HepG2 (cell line): Measurements from ENCODE around the gene AQP11. TPM values are rescaled to one million over a fixed set of nuclear protein-coding genes. Genes with fewer than 3 reads are reported as not detected.

Experiments used
- ATAC-seq: fragments of 200-7000 bp; cut with Tn5 transposase; 3 replicates; pipeline ENCODE4 v1.9.1; 2020; ENCODE audit warnings: mild to moderate bottlenecking, moderate library complexity
- BruUV-seq: library from RNA; stranded (reverse); fragments of 400-500 nt; replicated peaks from 2 replicates; lab custom pipeline; 2021; lab: Mats Ljungman, UMichigan
- CTCF ChIA-PET: fragments of 300-600 bp; formaldehyde crosslinking; extraction: SDS; loops from one replicate; lab custom pipeline; 2021; ENCODE audit warnings: low total read pairs, inconsistent platforms, low intra/inter-chr PET ratio; lab: Yijun Ruan, JAX
- POLR2A ChIA-PET: fragments of 350-600 bp; sonication (Branson Sonifier 250); formaldehyde crosslinking; loops from one replicate; lab custom pipeline; 2020; ENCODE audit warnings: antibody characterized with exemption, inconsistent platforms; lab: Yijun Ruan, JAX
- DNase-seq: peaks from one replicate; pipeline ENCODE4 v3.0.0-alpha.2; 2015; ENCODE audit warnings: low spot score
- FAIRE-seq: peaks from 3 replicates; lab custom pipeline; 2011; peaks lifted over from hg19 to GRCh38; lab: Jason Lieb, UNC
- H2AFZ ChIP-seq: one replicate; pipeline ENCODE4 v1.6.1; 2011; ENCODE audit warnings: low read length, inconsistent platforms
- H3K27ac ChIP-seq: fragments of 300-600 bp; 3 replicates; pipeline ENCODE4 v1.8.0; 2011; ENCODE audit warnings: mixed run types, mild to moderate bottlenecking, mixed read lengths, low read length, inconsistent platforms; ENCODE audit not compliant: insufficient read depth; ENCODE audit errors: extremely low read length
- H3K27me3 ChIP-seq, 2 experiments: fragments of 200-600 bp in 1 of 2; 2 replicates in 1 of 2; 3 replicates in 1 of 2; pipeline versions ENCODE4 v1.6.0 to v1.8.0; 2011; ENCODE audit warnings: low read length in 2 of 2, mild to moderate bottlenecking in 2 of 2, moderate library complexity in 2 of 2, inconsistent platforms in 1 of 2; ENCODE audit not compliant: insufficient read depth in 2 of 2, control insufficient read depth in 1 of 2
- H3K36me3 ChIP-seq, 2 experiments: fragments of 200-600 bp in 1 of 2; replicated peaks in 1 of 2; 2 replicates in 1 of 2; 3 replicates in 1 of 2; pipeline versions ENCODE4 v1.5.1 to v1.8.0; 2011; ENCODE audit warnings: low read length in 2 of 2, inconsistent platforms in 1 of 2; ENCODE audit not compliant: insufficient read depth in 2 of 2, control insufficient read depth in 1 of 2
- H3K4me1 ChIP-seq: 2 replicates; pipeline ENCODE4 v1.5.1; 2012; ENCODE audit warnings: low read length, inconsistent platforms; ENCODE audit not compliant: insufficient read depth
- H3K4me2 ChIP-seq: 2 replicates; pipeline ENCODE4 v1.6.0; 2011; ENCODE audit warnings: low read depth, low read length, inconsistent platforms
- H3K4me3 ChIP-seq, 3 experiments: fragments of 200-600 bp in 1 of 3; sonication (generic), shearing (Covaris generic) in 1 of 3; replicated peaks in 1 of 3; 2 replicates each; pipeline ENCODE4 v1.5.1; 2011 to 2016; ENCODE audit warnings: low read length in 3 of 3, inconsistent platforms in 2 of 3, low read depth in 2 of 3, mild to moderate bottlenecking in 2 of 3, control low read depth in 1 of 3, mixed read lengths in 1 of 3; ENCODE audit not compliant: insufficient read depth in 1 of 3
- H3K79me2 ChIP-seq: one replicate; pipeline ENCODE4 v1.6.1; 2011; ENCODE audit warnings: low read length, inconsistent platforms; ENCODE audit not compliant: insufficient read depth
- H3K9ac ChIP-seq: 2 replicates; pipeline ENCODE4 v1.6.0; 2011; ENCODE audit warnings: mild to moderate bottlenecking, low read depth, low read length, inconsistent platforms; ENCODE audit not compliant: insufficient read depth
- H3K9me3 ChIP-seq: 2 replicates; pipeline ENCODE4 v1.5.1; 2012; ENCODE audit warnings: mild to moderate bottlenecking, low read length
- H4K20me1 ChIP-seq: 2 replicates; pipeline ENCODE4 v1.6.0; 2011; ENCODE audit warnings: inconsistent platforms, mild to moderate bottlenecking, low read length, moderate library complexity; ENCODE audit not compliant: insufficient read depth
- CAMTA2 ChIP-seq: sonication (generic); formaldehyde crosslinking; IDR thresholded peaks from 2 replicates; pipeline ENCODE4 v1.4.0; 2020; ENCODE audit warnings: mild to moderate bottlenecking, missing genetic modification reagents, borderline replicate concordance
- ELF1 ChIP-seq: sonication (generic); formaldehyde crosslinking; IDR thresholded peaks from 2 replicates; pipeline ENCODE4 v1.4.0; 2020; ENCODE audit warnings: missing genetic modification reagents
- FOXP1 ChIP-seq, 2 experiments: fragments of 450-650 bp in 1 of 2; IDR thresholded peaks; 2 replicates each; pipeline ENCODE4 v1.6.1; 2017 to 2018; ENCODE audit warnings: antibody characterized with exemption in 1 of 2
- GABPB1 ChIP-seq: IDR thresholded peaks from 2 replicates; pipeline ENCODE4 v1.6.1; 2016; ENCODE audit warnings: mild to moderate bottlenecking, missing genetic modification reagents, moderate library complexity, missing compliant biosample characterization
- GATAD1 ChIP-seq: IDR thresholded peaks from 2 replicates; pipeline ENCODE4 v1.6.1; 2016; ENCODE audit warnings: missing genetic modification reagents, missing compliant biosample characterization
- MAFG ChIP-seq: sonication (generic); formaldehyde crosslinking; IDR thresholded peaks from 2 replicates; pipeline ENCODE4 v1.5.1; 2020; ENCODE audit warnings: mild to moderate bottlenecking, missing genetic modification reagents
- NFIB ChIP-seq: sonication (generic); formaldehyde crosslinking; IDR thresholded peaks from 2 replicates; pipeline ENCODE4 v1.9.0; 2021; ENCODE audit warnings: missing genetic modification reagents, mild to moderate bottlenecking, borderline replicate concordance
- NKX3-1 ChIP-seq: sonication (generic); formaldehyde crosslinking; IDR thresholded peaks from 2 replicates; pipeline ENCODE4 v1.5.0; 2020; ENCODE audit warnings: missing genetic modification reagents
- PHB2 ChIP-seq: fragments of 450-650 bp; IDR thresholded peaks from 2 replicates; pipeline ENCODE4 v1.6.1; 2018; ENCODE audit not compliant: partially characterized antibody
- POLR2AphosphoS2 ChIP-seq: IDR thresholded peaks from 2 replicates; pipeline ENCODE4 v1.6.1; 2011; ENCODE audit warnings: low read depth, low read length, improper control_type of control experiment
- SAP130 ChIP-seq: IDR thresholded peaks from 2 replicates; pipeline ENCODE4 v1.6.1; 2016; ENCODE audit warnings: low read depth
- ZMYM3 ChIP-seq: sonication (generic); formaldehyde crosslinking; IDR thresholded peaks from 2 replicates; pipeline ENCODE4 v1.5.1; 2020; ENCODE audit warnings: mild to moderate bottlenecking, missing genetic modification reagents
- ZNF17 ChIP-seq: sonication (generic); formaldehyde crosslinking; IDR thresholded peaks from 2 replicates; pipeline ENCODE4 v1.5.0; 2020; ENCODE audit warnings: mild to moderate bottlenecking, missing genetic modification reagents
- ZNF251 ChIP-seq: sonication (generic); formaldehyde crosslinking; IDR thresholded peaks from 2 replicates; pipeline ENCODE4 v1.9.0; 2021; ENCODE audit warnings: mild to moderate bottlenecking, missing genetic modification reagents
- ZNF317 ChIP-seq: sonication (generic); formaldehyde crosslinking; IDR thresholded peaks from 2 replicates; pipeline ENCODE4 v1.5.0; 2020; ENCODE audit warnings: mild to moderate bottlenecking, missing genetic modification reagents
- ZNF432 ChIP-seq: sonication (generic); formaldehyde crosslinking; IDR thresholded peaks from 2 replicates; pipeline ENCODE4 v1.5.0; 2020; ENCODE audit warnings: missing genetic modification reagents, mild to moderate bottlenecking, borderline replicate concordance
- WGBS: methylation state at CpG from one replicate; pipeline ENCODE4 v1.1.6; 2017; ENCODE audit warnings: low lambda C conversion rate; 5-methylcytosine and 5-hydroxymethylcytosine counted together
- in situ Hi-C: cut with HindIII; loops from 2 replicates; pipeline ENCODE4 v1.10.0; 2017; ENCODE audit warnings: low pct_unique_long_range_greater_than_20kb; ENCODE audit not compliant: extremely low pct_ligation_motif_present
- intact Hi-C: fragments of 100-400 bp; cut with micrococcal nuclease; formaldehyde crosslinking; loops from one replicate; pipeline ENCODE4 v1.10.0; 2022; ENCODE audit not compliant: unreplicated experiment
- polyA plus RNA-seq, 8 experiments: library from polyadenylated mRNA; depleted of rRNA in 3 of 8; stranded (reverse) in 7 of 8; unstranded in 1 of 8; fragments of >200 nt; fragmentation: Illumina TruSeq in 4 of 8; extraction: Trizol in 4 of 8; gene quantifications; 2 replicates each; pipeline versions ENCODE4 v1.2.1 to v1.2.3, GENCODE V29; 2011 to 2016; ENCODE audit warnings: low read depth in 4 of 8, missing spikeins in 1 of 8, mixed read lengths in 1 of 8; ENCODE audit not compliant: insufficient read depth in 1 of 8
- total RNA-seq, 5 experiments: library from RNA; depleted of rRNA; stranded (reverse); fragments of >200 nt; fragmentation: Illumina TruSeq; extraction: Trizol; gene quantifications; 2 replicates each; pipeline ENCODE4 v1.2.3, GENCODE V29; 2016; ENCODE audit warnings: low read depth in 1 of 5
- TF ChIP-seq, protein P1 (sequence below): sonication (generic); formaldehyde crosslinking; IDR thresholded peaks from 2 replicates; pipeline ENCODE4 v1.8.1; 2023; ENCODE audit warnings: mild to moderate bottlenecking, inconsistent platforms, moderate library complexity, missing genetic modification reagents, borderline replicate concordance
- TF ChIP-seq, protein P2 (sequence below): fragments of 450-650 bp; IDR thresholded peaks from 2 replicates; pipeline ENCODE4 v1.6.1; 2017
- TF ChIP-seq, protein P3 (sequence below): sonication (generic); formaldehyde crosslinking; IDR thresholded peaks from 2 replicates; pipeline ENCODE4 v1.4.0; 2020; ENCODE audit warnings: missing genetic modification reagents; ENCODE audit errors: not compliant biosample characterization
- TF ChIP-seq, protein P4 (sequence below): sonication (generic); formaldehyde crosslinking; IDR thresholded peaks from 2 replicates; pipeline ENCODE4 v1.5.0; 2020; ENCODE audit warnings: mild to moderate bottlenecking, missing genetic modification reagents

The AQP11 gene
- total and polyA plus RNA-seq, 2 of the 13 experiments (the other 11 are each of a cell fraction or from before 2014, with no cell fraction given), result 10.4 to 15.3 TPM

DNA sequence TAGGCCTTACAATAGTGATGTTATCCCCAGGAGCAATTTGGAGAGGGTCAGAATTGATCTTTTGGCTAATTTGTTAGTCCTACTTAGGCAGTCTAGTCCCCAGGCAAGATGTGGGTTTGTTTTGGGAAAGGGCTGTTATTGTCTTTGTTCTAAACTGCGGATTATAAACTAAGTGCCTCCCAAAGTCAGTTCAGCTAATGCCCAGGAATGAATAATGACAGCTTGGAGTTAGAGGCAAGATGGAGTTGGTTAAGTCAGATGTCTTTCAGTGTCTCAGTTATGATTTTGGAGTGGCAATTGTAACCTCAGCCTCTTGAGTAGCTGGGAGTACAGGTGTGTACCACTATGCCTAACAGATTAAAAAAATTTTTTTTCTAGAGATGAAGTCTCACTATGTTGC is 55.1 kb downstream of the AQP11 start (continued):
- TF ChIP-seq FOXP1 (IDR thresholded peaks at IDR 0.05) (no peak), FOXP1 (CRISPR knock-in tag; IDR thresholded peaks at IDR 0.05) (no peak), ZNF432 (no peak), SAP130 (CRISPR knock-in tag) (no peak), ELF1 (CRISPR knock-in tag) (no peak)

DNA sequence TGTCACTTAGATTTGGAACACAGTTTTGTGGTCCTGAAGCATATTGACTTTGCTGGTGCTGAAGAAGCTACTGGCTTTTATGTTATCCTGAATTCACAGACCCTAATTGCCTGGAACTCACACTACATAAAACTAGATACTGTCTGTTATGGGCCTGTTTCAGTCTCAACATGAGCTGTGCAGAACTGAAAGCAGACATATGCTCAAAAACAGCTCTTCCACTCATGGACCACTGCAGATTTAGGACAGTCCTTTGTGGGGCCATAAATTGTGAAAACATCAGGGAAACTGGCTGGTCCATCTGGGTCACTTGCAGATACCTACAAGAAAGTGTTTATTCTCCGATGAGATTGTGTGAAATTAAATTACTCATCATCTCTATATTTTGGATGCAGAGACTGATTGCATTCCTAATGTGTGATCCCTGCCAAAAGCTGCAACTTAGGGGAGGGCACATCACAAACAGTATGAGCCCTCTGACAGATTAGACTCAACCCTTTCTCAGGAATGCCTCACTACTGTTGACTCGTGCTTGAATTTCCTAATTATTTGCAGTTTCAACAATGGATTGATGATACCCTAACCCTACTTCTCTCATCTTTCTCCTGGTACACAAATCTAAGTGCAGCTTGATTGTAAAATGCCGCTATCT is 58.0 kb downstream of the AQP11 start:
- POLR2A ChIA-PET, result no interaction called here
- Histone ChIP-seq H3K79me2 (no peaks in the 10 kb centered on the region), H3K27me3 (no peaks in the 10 kb centered on the region), H3K9ac (no peak overlapping the region), H3K4me3 (no peak overlapping the region), H3K36me3 (no peaks in the 10 kb centered on the region), H3K4me2 (no peak overlapping the region), H4K20me1 (no peaks in the 10 kb centered on the region), H3K4me1 (peaks cover 29% of the 10 kb centered on the region), H3K9me3 (no peaks in the 10 kb centered on the region), H3K27ac (no peak overlapping the region), H2AFZ (no peak overlapping the region)
- in situ Hi-C loops, result no loop called here
- DNase-seq, result no peak
- no TSS peak for BruUV-seq
- CTCF ChIA-PET, result no interaction called here
- 23% methylated on average over 3 of the region's 3 CpGs for WGBS
- no peak for FAIRE-seq
- no peak for ATAC-seq
- intact Hi-C loops, result no loop called here
- TF ChIP-seq, protein P1, sequence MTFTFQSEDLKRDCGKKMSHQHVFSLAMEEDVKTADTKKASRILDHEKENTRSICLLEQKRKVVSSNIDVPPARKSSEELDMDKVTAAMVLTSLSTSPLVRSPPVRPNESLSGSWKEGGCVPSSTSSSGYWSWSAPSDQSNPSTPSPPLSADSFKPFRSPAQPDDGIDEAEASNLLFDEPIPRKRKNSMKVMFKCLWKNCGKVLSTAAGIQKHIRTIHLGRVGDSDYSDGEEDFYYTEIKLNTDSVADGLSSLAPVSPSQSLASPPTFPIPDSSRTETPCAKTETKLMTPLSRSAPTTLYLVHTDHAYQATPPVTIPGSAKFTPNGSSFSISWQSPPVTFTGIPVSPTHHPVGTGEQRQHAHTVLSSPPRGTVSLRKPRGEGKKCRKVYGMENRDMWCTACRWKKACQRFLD (CRISPR knock-in tag), result no peak
- no peak for TF ChIP-seq POLR2AphosphoS2
- no peak for TF ChIP-seq CAMTA2 (CRISPR knock-in tag)
- no peak for TF ChIP-seq MAFG (CRISPR knock-in tag)
- TF ChIP-seq, protein P2, sequence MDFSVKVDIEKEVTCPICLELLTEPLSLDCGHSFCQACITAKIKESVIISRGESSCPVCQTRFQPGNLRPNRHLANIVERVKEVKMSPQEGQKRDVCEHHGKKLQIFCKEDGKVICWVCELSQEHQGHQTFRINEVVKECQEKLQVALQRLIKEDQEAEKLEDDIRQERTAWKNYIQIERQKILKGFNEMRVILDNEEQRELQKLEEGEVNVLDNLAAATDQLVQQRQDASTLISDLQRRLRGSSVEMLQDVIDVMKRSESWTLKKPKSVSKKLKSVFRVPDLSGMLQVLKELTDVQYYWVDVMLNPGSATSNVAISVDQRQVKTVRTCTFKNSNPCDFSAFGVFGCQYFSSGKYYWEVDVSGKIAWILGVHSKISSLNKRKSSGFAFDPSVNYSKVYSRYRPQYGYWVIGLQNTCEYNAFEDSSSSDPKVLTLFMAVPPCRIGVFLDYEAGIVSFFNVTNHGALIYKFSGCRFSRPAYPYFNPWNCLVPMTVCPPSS, result no peak
- no peak for TF ChIP-seq ZNF17 (CRISPR knock-in tag)
- TF ChIP-seq ZMYM3 (CRISPR knock-in tag), result no peak
- no peak for TF ChIP-seq GATAD1 (CRISPR knock-in tag)
- no peak for TF ChIP-seq NFIB (CRISPR knock-in tag)
- TF ChIP-seq, protein P3, sequence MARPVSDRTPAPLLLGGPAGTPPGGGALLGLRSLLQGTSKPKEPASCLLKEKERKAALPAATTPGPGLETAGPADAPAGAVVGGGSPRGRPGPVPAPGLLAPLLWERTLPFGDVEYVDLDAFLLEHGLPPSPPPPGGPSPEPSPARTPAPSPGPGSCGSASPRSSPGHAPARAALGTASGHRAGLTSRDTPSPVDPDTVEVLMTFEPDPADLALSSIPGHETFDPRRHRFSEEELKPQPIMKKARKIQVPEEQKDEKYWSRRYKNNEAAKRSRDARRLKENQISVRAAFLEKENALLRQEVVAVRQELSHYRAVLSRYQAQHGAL (CRISPR knock-in tag), result no peak
- no peak for TF ChIP-seq ZNF251 (CRISPR knock-in tag)
- TF ChIP-seq GABPB1, result no peak
- no peak for TF ChIP-seq PHB2
- TF ChIP-seq NKX3-1, result no peak
- no peak for TF ChIP-seq ZNF317
- TF ChIP-seq, protein P4, sequence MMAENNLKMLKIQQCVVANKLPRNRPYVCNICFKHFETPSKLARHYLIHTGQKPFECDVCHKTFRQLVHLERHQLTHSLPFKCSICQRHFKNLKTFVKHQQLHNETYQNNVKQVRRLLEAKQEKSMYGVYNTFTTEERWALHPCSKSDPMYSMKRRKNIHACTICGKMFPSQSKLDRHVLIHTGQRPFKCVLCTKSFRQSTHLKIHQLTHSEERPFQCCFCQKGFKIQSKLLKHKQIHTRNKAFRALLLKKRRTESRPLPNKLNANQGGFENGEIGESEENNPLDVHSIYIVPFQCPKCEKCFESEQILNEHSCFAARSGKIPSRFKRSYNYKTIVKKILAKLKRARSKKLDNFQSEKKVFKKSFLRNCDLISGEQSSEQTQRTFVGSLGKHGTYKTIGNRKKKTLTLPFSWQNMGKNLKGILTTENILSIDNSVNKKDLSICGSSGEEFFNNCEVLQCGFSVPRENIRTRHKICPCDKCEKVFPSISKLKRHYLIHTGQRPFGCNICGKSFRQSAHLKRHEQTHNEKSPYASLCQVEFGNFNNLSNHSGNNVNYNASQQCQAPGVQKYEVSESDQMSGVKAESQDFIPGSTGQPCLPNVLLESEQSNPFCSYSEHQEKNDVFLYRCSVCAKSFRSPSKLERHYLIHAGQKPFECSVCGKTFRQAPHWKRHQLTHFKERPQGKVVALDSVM (CRISPR knock-in tag), result no peak
